Mesodermal cell (in vitro differentiated cells): ENCODE data around the gene CNGA3.

Experiments
- H3K27ac ChIP-seq: 2 replicates; pipeline ENCODE4 v1.7.0; 2013; ENCODE audit warnings: mild to moderate bottlenecking, low read depth, low read length, moderate library complexity; ENCODE audit not compliant: severe bottlenecking
- H3K36me3 ChIP-seq: 2 replicates; pipeline ENCODE4 v1.7.1; 2013; ENCODE audit warnings: mild to moderate bottlenecking, low read length, moderate library complexity; ENCODE audit not compliant: control insufficient read depth, insufficient read depth
- H3K4me1 ChIP-seq: one replicate; pipeline ENCODE4 v1.7.1; 2013; ENCODE audit warnings: mild to moderate bottlenecking, low read length; ENCODE audit not compliant: insufficient read depth, control insufficient read depth, poor library complexity, severe bottlenecking
- H3K4me3 ChIP-seq: 2 replicates; pipeline ENCODE4 v1.7.0; 2013; ENCODE audit warnings: low read length, control low read depth, mild to moderate bottlenecking; ENCODE audit not compliant: insufficient read depth, poor library complexity, severe bottlenecking; ENCODE audit errors: extremely low read depth
- H3K9me3 ChIP-seq: 2 replicates; pipeline ENCODE4 v1.7.1; 2013; ENCODE audit warnings: mild to moderate bottlenecking, low read length, moderate library complexity; ENCODE audit not compliant: control insufficient read depth
- WGBS, 2 experiments: methylation state at CpG; one replicate each; pipeline ENCODE4 v1.1.5; 2013; ENCODE audit warnings: missing lambda C conversion rate in 2 of 2; ENCODE audit not compliant: insufficient coverage in 2 of 2; 5-methylcytosine and 5-hydroxymethylcytosine counted together

CNGA3 gene

DNA sequence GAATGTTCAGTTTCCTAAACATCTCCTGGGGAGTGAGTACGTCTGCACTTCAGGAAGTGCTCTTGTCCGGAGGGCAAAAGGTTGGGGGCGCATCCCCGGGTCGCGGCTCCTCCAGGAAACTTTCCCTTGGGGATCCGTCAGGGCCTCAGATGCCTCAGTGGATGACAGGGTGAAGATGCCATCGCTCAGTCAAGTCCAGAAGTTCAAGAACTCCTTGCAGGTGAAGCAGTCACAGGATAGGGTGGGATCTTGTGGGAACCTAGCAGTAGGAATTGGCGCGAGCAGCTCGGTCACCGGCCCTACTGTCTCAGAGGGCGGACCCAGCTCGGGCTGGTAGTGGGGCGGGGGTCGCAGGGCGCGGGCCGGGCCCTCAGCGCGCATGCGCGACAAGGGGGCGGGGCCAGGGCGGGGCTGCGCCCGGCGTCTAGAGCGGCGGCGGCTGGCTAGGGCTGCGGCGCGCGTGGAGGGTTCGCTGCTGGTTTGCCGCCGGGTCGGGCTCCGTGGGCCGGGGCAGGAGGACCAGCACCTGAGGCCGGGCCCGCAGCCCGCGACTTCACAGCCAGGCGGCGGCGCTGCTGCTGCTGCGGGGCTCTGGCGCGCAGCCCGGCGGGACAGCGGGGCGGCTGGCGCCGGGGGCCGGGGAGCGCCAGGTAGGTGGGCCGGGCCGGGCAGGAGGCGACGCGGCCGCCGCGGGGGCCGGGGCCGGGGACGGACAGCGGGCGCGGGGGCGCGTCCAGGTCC is 98.3 kb downstream of the CNGA3 start, which contains the start of gene INPP4A:
Gene INPP4A, plus strand, starts transcription at position 423 of the 741 bp plus-strand sequence. CDS start 75,191 bp downstream, outside the sequence.
- no peaks in the 10 kb centered on the region for H3K9me3 ChIP-seq
- no peaks in the 10 kb centered on the region for H3K36me3 ChIP-seq
- peak within 1 kb of the TSS; percentile 45 for H3K27ac ChIP-seq
- WGBS, 2 experiments = 1 to 2% methylated on average over 42 to 51 of the region's 75 CpGs
- peak within 1 kb of the TSS; percentile 69 for H3K4me3 ChIP-seq
- H3K4me1 ChIP-seq = peaks cover 8% of the 10 kb centered on the region

DNA sequence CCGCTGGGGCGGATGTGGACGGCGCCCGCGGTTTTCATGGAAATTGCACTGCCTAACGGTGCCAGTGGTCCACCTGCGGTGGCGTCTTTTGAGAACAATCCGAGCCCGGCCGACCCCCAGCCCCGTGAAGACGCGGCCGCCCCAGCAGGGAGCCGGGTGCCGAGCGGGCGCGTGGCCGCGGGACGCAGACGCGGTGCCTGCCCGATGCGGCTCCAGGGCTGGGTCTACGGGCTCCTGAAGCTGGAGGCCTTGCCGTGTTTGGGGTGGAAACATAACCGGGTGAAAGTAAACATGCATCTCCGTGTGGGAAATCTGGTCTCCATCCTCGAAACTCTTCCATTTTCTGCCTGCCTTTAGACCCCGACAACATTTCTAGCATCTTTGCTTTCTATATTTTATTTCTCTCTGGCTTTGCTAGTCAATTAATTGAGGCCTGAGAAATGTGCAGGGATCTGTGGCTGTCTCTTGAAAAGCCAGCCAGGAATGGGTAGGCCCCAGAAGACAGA is 99.0 kb downstream of the CNGA3 start:
- peak overlapping the region; percentile 69 for H3K4me3 ChIP-seq
- no peaks in the 10 kb centered on the region for H3K36me3 ChIP-seq
- H3K4me1 ChIP-seq = peaks cover 8% of the 10 kb centered on the region
- peak overlapping the region; percentile 45 for H3K27ac ChIP-seq
- WGBS, 2 experiments = 0% methylated on average over 24 to 30 of the region's 34 CpGs
- no peaks in the 10 kb centered on the region for H3K9me3 ChIP-seq

DNA sequence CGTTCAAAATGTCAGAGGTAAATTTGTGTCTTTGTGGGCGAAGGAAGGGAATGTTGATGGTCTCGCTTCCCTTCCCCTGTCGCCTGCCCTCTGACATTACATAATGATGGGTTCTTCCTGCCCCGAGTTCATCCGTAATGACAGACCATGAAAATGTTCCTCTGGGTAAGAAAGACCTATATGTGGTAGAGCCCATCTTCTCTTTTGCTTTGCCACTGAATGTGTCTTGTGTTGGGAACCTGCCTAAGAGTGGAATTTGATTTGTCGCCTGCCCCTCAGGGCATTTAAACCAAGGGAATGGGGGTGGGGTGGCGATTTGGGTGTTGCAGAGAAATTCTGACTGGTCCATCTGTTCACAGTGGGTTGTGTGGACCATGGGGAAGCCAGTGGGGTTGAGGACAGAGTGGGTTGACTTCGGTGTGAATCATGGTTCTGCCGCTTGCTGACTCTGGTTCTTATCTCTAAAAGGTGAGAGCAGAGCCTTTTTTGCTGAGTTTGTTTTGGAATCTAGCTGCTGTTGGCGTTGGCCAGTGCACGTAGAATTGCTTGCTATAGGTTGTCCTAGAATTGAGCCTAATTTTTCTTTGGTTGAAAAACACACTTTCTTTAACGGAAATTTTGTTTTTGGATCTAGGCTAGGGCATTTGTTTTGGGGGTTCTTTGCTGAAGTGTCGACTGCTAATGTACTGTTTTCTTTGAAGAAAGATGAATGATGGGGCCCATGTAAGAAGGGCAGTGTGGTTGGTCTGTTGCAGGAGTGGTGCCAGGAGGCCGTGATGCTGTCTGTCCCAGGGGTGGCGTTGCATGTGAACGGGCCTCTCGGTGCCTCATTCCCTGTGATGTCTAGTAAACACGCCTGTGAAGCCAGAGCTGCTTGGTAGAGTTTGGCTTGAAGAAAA is 99.7 kb downstream of the CNGA3 start:
- Histone ChIP-seq H3K36me3 (no peaks in the 10 kb centered on the region), H3K9me3 (no peaks in the 10 kb centered on the region), H3K4me1 (peaks cover 8% of the 10 kb centered on the region), H3K4me3 (peak overlapping the region; percentile 69), H3K27ac (peak overlapping the region; percentile 45)
- 48 to 57% methylated on average over 10 to 15 of the region's 19 CpGs for WGBS, 2 experiments

DNA sequence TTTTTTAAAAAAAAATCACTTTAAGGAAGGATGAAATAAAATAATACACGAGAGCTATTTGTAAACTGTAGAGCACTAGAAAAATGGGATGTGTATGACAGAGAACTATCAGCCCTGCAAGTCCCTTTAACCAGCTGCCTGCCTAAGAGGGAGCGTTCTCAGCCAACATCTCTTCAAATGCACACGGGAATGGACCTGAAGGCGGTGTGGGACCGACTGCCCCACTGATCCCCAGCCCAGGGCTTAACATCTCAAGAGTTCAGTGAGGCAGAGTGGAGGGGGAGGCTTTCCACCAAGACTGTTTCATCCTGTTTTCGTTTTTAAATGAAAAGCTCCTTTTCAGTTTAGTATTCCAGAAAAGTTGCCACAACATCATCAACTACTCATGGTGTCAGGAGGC is 100.6 kb downstream of the CNGA3 start:
- H3K9me3 ChIP-seq = no peaks in the 10 kb centered on the region
- no peak overlapping the region for H3K4me3 ChIP-seq
- no peaks in the 10 kb centered on the region for H3K36me3 ChIP-seq
- no peak overlapping the region for H3K27ac ChIP-seq
- peaks cover 8% of the 10 kb centered on the region for H3K4me1 ChIP-seq
- WGBS, 2 experiments = 84 to 85% methylated on average over 3 to 5 of the region's 6 CpGs
